HG03064 (cell line): ENCODE measurements around the gene FAM13C.
"Not testable (repeated sequence)": the region's sequence is repeated elsewhere in the genome, so short reads cannot be mapped to it uniquely, and the experiment has no call there.

Source experiments
- ATAC-seq: cut with Tn5 transposase; IDR thresholded peaks from one replicate; pipeline ENCODE4 v1.9.1; 2021; ENCODE audit warnings: low read depth; ENCODE audit not compliant: unreplicated experiment

The FAM13C gene

GRCh38 chr10:59362144-59362958 lies at the start of gene FAM13C:
TSS of gene FAM13C (minus strand) at chr10:59362549. CDS start at chr10:59362460, 89 bp downstream.
- ATAC-seq: no peak

- no peak for ATAC-seq
Observed at GRCh38 chr10:59405235-59405634, 42.9 kb upstream of the FAM13C start.

GRCh38 chr10:59400214-59400613 lies 37.9 kb upstream of the FAM13C start:
- ATAC-seq: no peak

GRCh38 chr10:59399329-59399728 lies 37.0 kb upstream of the FAM13C start:
- ATAC-seq: not testable (repeated sequence)

GRCh38 chr10:59397961-59398360 lies 35.6 kb upstream of the FAM13C start:
- no peak for ATAC-seq

GRCh38 chr10:59395984-59396383 lies 33.6 kb upstream of the FAM13C start:
- ATAC-seq: no peak

- no peak for ATAC-seq
Observed at GRCh38 chr10:59393349-59393748, 31.0 kb upstream of the FAM13C start.

- no peak for ATAC-seq
Observed at GRCh38 chr10:59391060-59391459, 28.7 kb upstream of the FAM13C start.

GRCh38 chr10:59388671-59388976 lies 26.3 kb upstream of the FAM13C start:
- ATAC-seq: no peak

- no peak for ATAC-seq
Observed at GRCh38 chr10:59387951-59388670, 25.8 kb upstream of the FAM13C start.

- ATAC-seq: no peak
Observed at GRCh38 chr10:59384761-59385160, 22.4 kb upstream of the FAM13C start.

- ATAC-seq: no peak
Observed at GRCh38 chr10:59383908-59384307, 21.6 kb upstream of the FAM13C start.

GRCh38 chr10:59383436-59383835 lies 21.1 kb upstream of the FAM13C start:
- ATAC-seq: no peak

- ATAC-seq: no peak
Observed at GRCh38 chr10:59382831-59383295, 20.5 kb upstream of the FAM13C start.

GRCh38 chr10:59381687-59382086 lies 19.3 kb upstream of the FAM13C start:
- no peak for ATAC-seq

- no peak for ATAC-seq
Observed at GRCh38 chr10:59376846-59377245, 14.5 kb upstream of the FAM13C start.

- no peak for ATAC-seq
Observed at GRCh38 chr10:59375990-59376389, 13.6 kb upstream of the FAM13C start.

GRCh38 chr10:59374916-59375315 lies 12.6 kb upstream of the FAM13C start:
- ATAC-seq: no peak

GRCh38 chr10:59373071-59373470 lies 10.7 kb upstream of the FAM13C start:
- no peak for ATAC-seq

- ATAC-seq: no peak
Observed at GRCh38 chr10:59372543-59372942, 10.2 kb upstream of the FAM13C start.

GRCh38 chr10:59366290-59366689 lies 3.9 kb upstream of the FAM13C start:
- no peak for ATAC-seq

GRCh38 chr10:59363446-59363958 lies 1.2 kb upstream of the FAM13C start:
- no peak for ATAC-seq
